Stimulated activated memory B cell treated with anti-CD40 and anti-IgM and Interleukin-4, amounts not matched to agents 10 μg/mL and 1 μg/mL and 100 μg/mL, for 72 hours (primary cell): Measurements from ENCODE around the gene HECTD2.
"Not testable (repeated sequence)": the region's sequence is repeated elsewhere in the genome, so short reads cannot be mapped to it uniquely, and the experiment has no call there.

Source experiments
- ATAC-seq: fragments of 150-1000 bp; cut with Tn5 transposase; 2 replicates; pipeline ENCODE4 v1.10.0; 2021
- H3K27ac Mint-ChIP-seq: one replicate; pipeline ENCODE4 v1.8.0; 2022; ENCODE audit warnings: mild to moderate bottlenecking, mixed read lengths
- H3K27me3 Mint-ChIP-seq: one replicate; pipeline ENCODE4 v1.8.0; 2022; ENCODE audit warnings: mixed read lengths
- H3K36me3 Mint-ChIP-seq: one replicate; pipeline ENCODE4 v1.8.0; 2022; ENCODE audit warnings: mixed read lengths
- H3K4me1 Mint-ChIP-seq: one replicate; pipeline ENCODE4 v1.8.0; 2022; ENCODE audit warnings: mixed read lengths
- H3K4me3 Mint-ChIP-seq: one replicate; pipeline ENCODE4 v1.8.0; 2022; ENCODE audit warnings: mild to moderate bottlenecking, moderate library complexity, mixed read lengths
- H3K9me3 Mint-ChIP-seq: one replicate; pipeline ENCODE4 v1.8.0; 2022; ENCODE audit warnings: mixed read lengths

The HECTD2 gene

GRCh38 chr10:91528768-91529167 is 118.6 kb downstream of the HECTD2 start:
- no peak for ATAC-seq

DNA sequence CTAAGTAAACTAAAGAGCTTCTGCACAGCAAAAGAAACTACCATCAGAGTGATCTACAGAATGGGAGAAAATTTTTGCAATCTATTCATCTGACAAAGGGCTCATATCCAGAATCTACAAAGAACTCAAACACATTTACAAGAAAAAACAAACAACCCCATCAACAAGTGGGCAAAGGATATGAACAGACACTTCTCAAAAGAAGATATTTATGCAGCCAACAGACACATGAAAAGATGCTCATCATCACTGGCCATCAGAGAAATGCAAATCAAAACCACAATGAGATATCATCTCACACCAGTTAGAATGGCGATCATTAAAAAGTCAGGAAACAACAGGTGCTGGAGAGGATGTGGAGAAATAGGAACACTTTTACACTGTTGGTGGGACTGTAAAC is 124.6 kb downstream of the HECTD2 start:
- H3K4me3 Mint-ChIP-seq, H3K4me1 Mint-ChIP-seq, H3K27ac Mint-ChIP-seq, H3K9me3 Mint-ChIP-seq, H3K36me3 Mint-ChIP-seq, H3K27me3 Mint-ChIP-seq, ATAC-seq: not testable (repeated sequence)

More at GRCh38 chr10:91528768-91529167, 118.6 kb downstream of the HECTD2 start:
- H3K27ac Mint-ChIP-seq = no peak overlapping the region
- H3K27me3 Mint-ChIP-seq = peaks cover 16% of the 10 kb centered on the region
- H3K9me3 Mint-ChIP-seq = no peaks in the 10 kb centered on the region
- no peaks in the 10 kb centered on the region for H3K4me1 Mint-ChIP-seq
- H3K4me3 Mint-ChIP-seq = no peak overlapping the region
- no peaks in the 10 kb centered on the region for H3K36me3 Mint-ChIP-seq

- Mint-ChIP-seq H3K9me3 (no peaks in the 10 kb centered on the region), H3K4me1 (no peaks in the 10 kb centered on the region), H3K4me3 (no peak overlapping the region), H3K27me3 (peaks cover 8% of the 10 kb centered on the region), H3K36me3 (no peaks in the 10 kb centered on the region), H3K27ac (no peak overlapping the region)
- no peak for ATAC-seq
Measured at GRCh38 chr10:91536111-91536510, 126.0 kb downstream of the HECTD2 start.

- no peak overlapping the region for H3K4me3 Mint-ChIP-seq
- H3K27ac Mint-ChIP-seq = no peak overlapping the region
- no peak for ATAC-seq
- no peaks in the 10 kb centered on the region for H3K4me1 Mint-ChIP-seq
- no peaks in the 10 kb centered on the region for H3K36me3 Mint-ChIP-seq
- peaks cover 8% of the 10 kb centered on the region for H3K27me3 Mint-ChIP-seq
- no peaks in the 10 kb centered on the region for H3K9me3 Mint-ChIP-seq
Measured at GRCh38 chr10:91536733-91537132, 126.6 kb downstream of the HECTD2 start.

GRCh38 chr10:91537614-91538383 is 127.7 kb downstream of the HECTD2 start:
- Mint-ChIP-seq H3K4me3 (no peak overlapping the region), H3K36me3 (no peaks in the 10 kb centered on the region), H3K4me1 (no peaks in the 10 kb centered on the region), H3K27me3 (peaks cover 17% of the 10 kb centered on the region), H3K9me3 (no peaks in the 10 kb centered on the region), H3K27ac (no peak overlapping the region)
- peak; percentile 78 for ATAC-seq

DNA sequence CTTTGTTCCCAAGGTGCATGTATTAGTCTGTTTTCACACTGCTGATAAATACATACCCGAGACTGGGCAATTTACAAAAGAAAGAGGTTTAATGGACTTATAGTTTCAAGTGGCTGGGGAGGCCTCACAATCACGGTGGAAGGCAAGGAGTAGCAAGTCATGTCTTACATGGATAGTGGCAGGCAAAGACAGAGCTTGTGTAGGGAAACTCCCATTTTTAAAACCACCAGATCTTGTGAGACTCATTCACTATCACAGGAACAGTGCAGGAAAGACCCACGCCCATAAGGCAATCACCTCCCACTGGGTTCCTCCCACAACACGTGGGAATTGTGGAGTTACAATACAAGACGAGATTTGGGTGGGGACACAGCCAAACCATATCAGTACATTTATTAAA is 129.8 kb downstream of the HECTD2 start:
- no peaks in the 10 kb centered on the region for H3K36me3 Mint-ChIP-seq
- no peak overlapping the region for H3K4me3 Mint-ChIP-seq
- H3K4me1 Mint-ChIP-seq = no peaks in the 10 kb centered on the region
- H3K27ac Mint-ChIP-seq = no peak overlapping the region
- no peak for ATAC-seq
- peaks cover 18% of the 10 kb centered on the region for H3K27me3 Mint-ChIP-seq
- H3K9me3 Mint-ChIP-seq = no peaks in the 10 kb centered on the region

DNA sequence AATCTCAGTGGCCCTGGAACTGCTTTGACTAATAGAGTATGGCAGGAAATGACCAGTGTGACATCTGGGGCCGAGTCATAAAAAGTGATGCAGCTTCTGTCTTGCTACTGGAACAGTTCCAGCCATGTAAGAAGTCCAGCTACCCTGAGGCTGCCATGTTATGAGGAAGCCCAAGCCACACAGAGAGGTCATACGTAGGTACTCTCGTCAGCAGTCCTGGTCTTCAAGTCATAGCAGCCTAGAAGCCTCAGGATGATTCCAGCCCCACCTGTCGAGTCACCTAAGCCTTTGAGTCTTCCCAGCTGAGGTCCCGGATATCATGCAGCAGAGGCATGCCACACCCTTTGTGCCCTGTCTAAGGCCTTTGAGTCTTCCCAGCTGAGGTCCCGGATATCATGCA is 130.6 kb downstream of the HECTD2 start:
- Mint-ChIP-seq H3K36me3 (no peaks in the 10 kb centered on the region), H3K9me3 (no peaks in the 10 kb centered on the region), H3K27me3 (peaks cover 18% of the 10 kb centered on the region), H3K4me1 (no peaks in the 10 kb centered on the region), H3K27ac (no peak overlapping the region), H3K4me3 (no peak overlapping the region)
- no peak for ATAC-seq

GRCh38 chr10:91541481-91541880 is 131.3 kb downstream of the HECTD2 start:
- Mint-ChIP-seq H3K4me3 (no peak overlapping the region), H3K36me3 (no peaks in the 10 kb centered on the region), H3K4me1 (no peaks in the 10 kb centered on the region), H3K27me3 (peaks cover 18% of the 10 kb centered on the region), H3K9me3 (no peaks in the 10 kb centered on the region), H3K27ac (no peak overlapping the region)
- ATAC-seq = no peak

DNA sequence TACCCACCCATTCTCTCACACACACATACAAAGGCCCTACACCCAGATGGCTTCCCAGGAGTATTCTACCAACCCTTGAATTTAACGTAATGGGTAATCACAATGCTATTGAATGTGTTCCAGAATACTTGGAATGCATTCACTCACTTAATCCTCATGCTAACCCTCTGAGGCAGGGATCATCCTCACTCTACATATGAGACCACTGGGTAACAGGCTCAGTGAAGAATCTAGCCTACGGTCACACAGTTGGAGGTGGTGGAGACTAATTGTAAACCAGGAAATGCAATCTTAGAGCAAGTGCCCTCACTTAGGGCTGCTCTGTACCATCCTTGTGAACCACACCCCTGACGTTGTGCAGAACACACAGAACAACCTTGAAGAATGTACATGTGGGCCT is 135.2 kb downstream of the HECTD2 start:
- H3K36me3 Mint-ChIP-seq = no peaks in the 10 kb centered on the region
- H3K27me3 Mint-ChIP-seq = peaks cover 9% of the 10 kb centered on the region
- no peak for ATAC-seq
- H3K9me3 Mint-ChIP-seq = no peaks in the 10 kb centered on the region
- no peak overlapping the region for H3K27ac Mint-ChIP-seq
- no peak overlapping the region for H3K4me3 Mint-ChIP-seq
- H3K4me1 Mint-ChIP-seq = no peaks in the 10 kb centered on the region

DNA sequence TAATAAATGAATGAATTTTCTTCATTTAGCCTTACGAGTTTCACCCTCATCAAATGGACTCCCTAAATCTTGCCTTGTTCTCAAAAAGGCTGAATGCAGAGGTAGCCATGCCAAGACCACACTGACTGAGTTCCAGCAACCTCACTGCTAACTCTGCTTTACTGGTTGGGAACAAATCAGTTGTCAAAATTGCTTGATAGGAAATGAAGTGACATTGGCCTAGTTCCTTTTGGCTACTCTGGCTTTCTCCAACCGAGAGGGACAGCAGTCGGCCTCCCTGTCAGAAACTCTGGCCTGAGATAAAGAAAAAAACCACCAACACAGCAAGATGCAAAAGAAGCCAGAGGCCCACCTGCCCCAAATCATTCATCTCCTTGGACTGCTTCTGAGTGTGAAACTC is 135.7 kb downstream of the HECTD2 start:
- Mint-ChIP-seq H3K27me3 (peaks cover 9% of the 10 kb centered on the region), H3K9me3 (no peaks in the 10 kb centered on the region), H3K4me1 (no peaks in the 10 kb centered on the region), H3K27ac (no peak overlapping the region), H3K36me3 (no peaks in the 10 kb centered on the region), H3K4me3 (no peak overlapping the region)
- no peak for ATAC-seq

DNA sequence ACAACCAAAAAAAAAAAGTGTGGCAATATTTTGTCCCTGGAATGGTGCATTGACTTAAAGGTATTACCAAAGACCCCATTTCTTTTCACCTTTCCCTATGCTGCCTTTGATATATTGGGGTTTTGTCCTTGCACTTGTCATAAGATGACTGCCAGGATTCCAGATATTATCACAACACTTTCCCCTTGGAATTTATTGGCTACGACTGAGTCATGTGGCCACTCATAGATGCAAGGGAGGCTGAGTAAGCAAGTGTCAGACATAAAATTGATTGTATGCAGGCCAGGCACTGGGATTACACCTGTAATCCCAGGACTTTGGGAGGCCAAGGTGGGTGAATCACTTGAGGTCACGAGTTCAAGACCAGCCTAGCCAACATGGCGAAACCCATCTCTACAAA is 139.1 kb downstream of the HECTD2 start:
- Mint-ChIP-seq H3K27ac (no peak overlapping the region), H3K9me3 (no peaks in the 10 kb centered on the region), H3K27me3 (peaks cover 10% of the 10 kb centered on the region), H3K36me3 (no peaks in the 10 kb centered on the region), H3K4me1 (no peaks in the 10 kb centered on the region), H3K4me3 (no peak overlapping the region)
- no peak for ATAC-seq

- no peaks in the 10 kb centered on the region for H3K9me3 Mint-ChIP-seq
- no peak overlapping the region for H3K4me3 Mint-ChIP-seq
- no peak for ATAC-seq
- H3K27me3 Mint-ChIP-seq = peaks cover 10% of the 10 kb centered on the region
- no peak overlapping the region for H3K27ac Mint-ChIP-seq
- no peaks in the 10 kb centered on the region for H3K4me1 Mint-ChIP-seq
- no peaks in the 10 kb centered on the region for H3K36me3 Mint-ChIP-seq
Measured at GRCh38 chr10:91550021-91550420, 139.9 kb downstream of the HECTD2 start.

- ATAC-seq = no peak
- no peak overlapping the region for H3K27ac Mint-ChIP-seq
- H3K9me3 Mint-ChIP-seq = no peaks in the 10 kb centered on the region
- no peak overlapping the region for H3K4me3 Mint-ChIP-seq
- peaks cover 10% of the 10 kb centered on the region for H3K27me3 Mint-ChIP-seq
- H3K36me3 Mint-ChIP-seq = no peaks in the 10 kb centered on the region
- H3K4me1 Mint-ChIP-seq = no peaks in the 10 kb centered on the region
Measured at GRCh38 chr10:91551856-91552255, 141.7 kb downstream of the HECTD2 start.

DNA sequence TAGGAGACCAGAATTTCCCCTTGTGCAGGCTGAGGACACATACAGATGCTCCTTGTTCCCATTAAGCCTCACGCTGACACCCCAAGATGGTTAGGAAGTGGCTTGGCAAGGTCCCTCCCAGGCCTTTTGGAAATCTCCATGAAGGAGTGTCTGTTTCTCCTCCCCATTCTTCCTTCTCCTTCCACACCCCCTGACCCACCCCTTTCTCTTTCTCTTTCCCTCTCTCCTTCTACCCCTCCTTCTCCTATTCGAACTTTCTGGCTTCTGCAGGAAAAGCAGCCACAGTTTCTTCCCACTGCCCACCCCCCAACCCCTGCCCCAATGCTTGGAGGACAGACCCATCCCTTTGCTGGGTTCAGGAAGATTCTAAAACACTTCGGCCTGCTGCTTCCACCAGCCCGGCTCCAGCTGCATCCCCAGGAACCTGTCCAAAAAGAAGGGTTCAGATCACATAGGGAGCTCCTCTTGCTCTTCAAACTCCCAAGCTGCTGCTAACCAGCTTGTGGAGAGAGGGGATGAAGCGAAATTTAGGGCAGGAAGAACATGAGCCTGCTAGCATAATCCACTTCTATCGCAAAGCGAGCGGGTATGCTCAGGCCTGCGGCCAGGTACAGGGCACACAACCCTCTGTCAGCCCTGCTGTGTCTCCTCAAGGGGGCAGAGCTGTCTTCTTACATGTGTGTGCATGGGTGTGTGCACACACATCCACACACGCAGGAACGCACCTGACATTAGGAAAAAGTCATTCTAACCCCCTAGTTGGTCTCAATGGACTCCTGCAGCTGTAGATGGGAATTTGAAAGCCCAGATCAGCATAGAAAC is 142.3 kb downstream of the HECTD2 start:
- H3K9me3 Mint-ChIP-seq = no peaks in the 10 kb centered on the region
- H3K36me3 Mint-ChIP-seq = no peaks in the 10 kb centered on the region
- ATAC-seq = no peak
- H3K4me3 Mint-ChIP-seq = no peak overlapping the region
- H3K27ac Mint-ChIP-seq = no peak overlapping the region
- peaks cover 2% of the 10 kb centered on the region for H3K4me1 Mint-ChIP-seq
- peaks cover 10% of the 10 kb centered on the region for H3K27me3 Mint-ChIP-seq

DNA sequence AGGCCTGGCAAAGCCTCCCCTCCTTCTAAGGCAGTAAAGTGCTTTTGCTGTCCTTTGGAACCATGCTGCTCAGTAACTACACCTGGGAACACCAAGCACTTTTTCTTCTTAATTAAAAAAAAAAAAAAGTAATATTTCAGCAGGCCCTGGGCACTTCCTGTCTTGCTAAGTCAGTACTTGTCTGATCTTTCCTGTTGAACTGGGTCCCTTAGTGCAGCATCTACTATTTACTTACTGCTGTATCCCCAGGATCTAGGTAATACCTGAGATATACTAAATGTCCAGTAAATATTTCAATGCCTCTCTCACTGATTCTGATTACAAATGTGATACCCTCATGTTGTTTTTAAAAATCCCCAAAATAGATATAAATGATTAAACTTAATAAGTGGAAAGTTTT is 145.3 kb downstream of the HECTD2 start:
- no peaks in the 10 kb centered on the region for H3K36me3 Mint-ChIP-seq
- peaks cover 2% of the 10 kb centered on the region for H3K9me3 Mint-ChIP-seq
- H3K4me1 Mint-ChIP-seq = peaks cover 7% of the 10 kb centered on the region
- no peak overlapping the region for H3K27ac Mint-ChIP-seq
- H3K4me3 Mint-ChIP-seq = no peak overlapping the region
- no peak for ATAC-seq
- peaks cover 11% of the 10 kb centered on the region for H3K27me3 Mint-ChIP-seq
